Measurements from ENCODE around the gene PLCH1.

PLCH1 gene

GRCh38 chr3:155605571-155605970 lies 139.3 kb downstream of the PLCH1 start:
- FAIRE-seq (no peak), DNase-seq (ENCODE audit: insufficient read length, low spot score) (no peak)
- no peak for TF ChIP-seq POLR2A (IDR thresholded peaks at IDR 0.05; ENCODE audit: low read depth, low read length)

- FAIRE-seq (no peak), DNase-seq (ENCODE audit: insufficient read length, low spot score) (no peak)
- no peak for TF ChIP-seq POLR2A (IDR thresholded peaks at IDR 0.05; ENCODE audit: low read depth, low read length)
These were observed 139.9 kb downstream of the PLCH1 start for GRCh38 chr3:155604967-155605366.

- DNase-seq (ENCODE audit: insufficient read length, low spot score) (no peak), FAIRE-seq (no peak)
- TF ChIP-seq POLR2A (IDR thresholded peaks at IDR 0.05; ENCODE audit: low read depth, low read length): no peak
These were observed 140.7 kb downstream of the PLCH1 start for GRCh38 chr3:155604126-155604525.

GRCh38 chr3:155603302-155603701 lies 141.6 kb downstream of the PLCH1 start:
- DNase-seq (ENCODE audit: insufficient read length, low spot score) (no peak), FAIRE-seq (no peak)
- TF ChIP-seq POLR2A (IDR thresholded peaks at IDR 0.05; ENCODE audit: low read depth, low read length): no peak

- no peak for DNase-seq (ENCODE audit: insufficient read length, low spot score)
- peak; percentile 83 for FAIRE-seq
- no peak for TF ChIP-seq POLR2A (IDR thresholded peaks at IDR 0.05; ENCODE audit: low read depth, low read length)
These were observed 142.6 kb downstream of the PLCH1 start for GRCh38 chr3:155602307-155602706.

- DNase-seq (ENCODE audit: insufficient read length, low spot score): no peak
- no peak for TF ChIP-seq POLR2A (IDR thresholded peaks at IDR 0.05; ENCODE audit: low read depth, low read length)
- FAIRE-seq: no peak
These were observed 146.2 kb downstream of the PLCH1 start for GRCh38 chr3:155598671-155599070.

GRCh38 chr3:155596615-155597014 lies 148.3 kb downstream of the PLCH1 start:
- TF ChIP-seq POLR2A (IDR thresholded peaks at IDR 0.05; ENCODE audit: low read depth, low read length): no peak
- DNase-seq (ENCODE audit: insufficient read length, low spot score): no peak
- no peak for FAIRE-seq

GRCh38 chr3:155595371-155595770 lies 149.5 kb downstream of the PLCH1 start:
- no peak for TF ChIP-seq POLR2A (IDR thresholded peaks at IDR 0.05; ENCODE audit: low read depth, low read length)
- DNase-seq (ENCODE audit: insufficient read length, low spot score) (no peak), FAIRE-seq (no peak)

GRCh38 chr3:155594526-155595187 lies 150.2 kb downstream of the PLCH1 start:
- DNase-seq (ENCODE audit: insufficient read length, low spot score) (no peak), FAIRE-seq (no peak)
- no peak for TF ChIP-seq POLR2A (IDR thresholded peaks at IDR 0.05; ENCODE audit: low read depth, low read length)

GRCh38 chr3:155587581-155587980 lies 157.3 kb downstream of the PLCH1 start:
- DNase-seq (ENCODE audit: insufficient read length, low spot score): no peak
- FAIRE-seq: no peak
- no peak for TF ChIP-seq POLR2A (IDR thresholded peaks at IDR 0.05; ENCODE audit: low read depth, low read length)

GRCh38 chr3:155585384-155585783 lies 159.5 kb downstream of the PLCH1 start:
- no peak for TF ChIP-seq POLR2A (IDR thresholded peaks at IDR 0.05; ENCODE audit: low read depth, low read length)
- DNase-seq (ENCODE audit: insufficient read length, low spot score) (peak; percentile 4), FAIRE-seq (no peak)

GRCh38 chr3:155581579-155581978 lies 163.3 kb downstream of the PLCH1 start:
- no peak for DNase-seq (ENCODE audit: insufficient read length, low spot score)
- FAIRE-seq: no peak
- TF ChIP-seq POLR2A (IDR thresholded peaks at IDR 0.05; ENCODE audit: low read depth, low read length): no peak

GRCh38 chr3:155572085-155572484 lies 172.8 kb downstream of the PLCH1 start:
- no peak for DNase-seq (ENCODE audit: insufficient read length, low spot score)
- TF ChIP-seq POLR2A (IDR thresholded peaks at IDR 0.05; ENCODE audit: low read depth, low read length): no peak
- no peak for FAIRE-seq

GRCh38 chr3:155568295-155568694 lies 176.6 kb downstream of the PLCH1 start:
- no peak for TF ChIP-seq POLR2A (IDR thresholded peaks at IDR 0.05; ENCODE audit: low read depth, low read length)
- DNase-seq (ENCODE audit: insufficient read length, low spot score): no peak
- FAIRE-seq: no peak

GRCh38 chr3:155560594-155560993 lies 184.3 kb downstream of the PLCH1 start:
- peak; percentile 89 for FAIRE-seq
- TF ChIP-seq POLR2A (IDR thresholded peaks at IDR 0.05; ENCODE audit: low read depth, low read length): no peak
- peak; percentile 16 for DNase-seq (ENCODE audit: insufficient read length, low spot score)

GRCh38 chr3:155560135-155560534 lies 184.7 kb downstream of the PLCH1 start:
- no peak for TF ChIP-seq POLR2A (IDR thresholded peaks at IDR 0.05; ENCODE audit: low read depth, low read length)
- no peak for FAIRE-seq
- DNase-seq (ENCODE audit: insufficient read length, low spot score): no peak

All from H54 (cell line).